CD14-positive monocyte (primary cell): Measurements from ENCODE around the gene CASQ1. TPM values are rescaled to one million over a fixed set of nuclear protein-coding genes. Genes with fewer than 3 reads are reported as not detected.

Source experiments
- DNase-seq, 3 donors: peaks; one replicate each; pipeline ENCODE4 v3.0.0-alpha.2; 2011 to 2022
- H2AFZ ChIP-seq: 2 replicates; pipeline ENCODE4 v1.6.0; 2012; ENCODE audit warnings: mild to moderate bottlenecking, low read depth, low read length, inconsistent platforms; ENCODE audit not compliant: insufficient read depth, poor library complexity, severe bottlenecking
- H3K27ac ChIP-seq, 2 donors: 1 replicate in 1 of 2; 2 replicates in 1 of 2; pipeline ENCODE4 v1.5.1; 2012 to 2013; ENCODE audit warnings: low read length in 2 of 2, control low read depth in 1 of 2, inconsistent platforms in 1 of 2, low read depth in 1 of 2, mild to moderate bottlenecking in 1 of 2
- H3K27me3 ChIP-seq, 2 donors: one replicate each; pipeline versions ENCODE4 v1.6.0 to v1.6.1; 2011 to 2013; ENCODE audit warnings: low read length in 2 of 2; ENCODE audit not compliant: control insufficient read depth in 2 of 2, insufficient read depth in 2 of 2
- H3K36me3 ChIP-seq, 2 donors: replicated peaks in 1 of 2; 1 replicate in 1 of 2; 2 replicates in 1 of 2; pipeline versions ENCODE4 v1.5.1 to v1.6.1; 2012 to 2013; ENCODE audit warnings: low read length in 2 of 2, control low read depth in 1 of 2, inconsistent platforms in 1 of 2, mild to moderate bottlenecking in 1 of 2; ENCODE audit not compliant: insufficient read depth in 2 of 2, control insufficient read depth in 1 of 2
- H3K4me1 ChIP-seq, 2 donors: 1 replicate in 1 of 2; 2 replicates in 1 of 2; pipeline versions ENCODE4 v1.5.1 to v1.6.1; 2012 to 2013; ENCODE audit warnings: low read length in 2 of 2, control low read depth in 1 of 2, inconsistent platforms in 1 of 2, mild to moderate bottlenecking in 1 of 2, moderate library complexity in 1 of 2; ENCODE audit not compliant: insufficient read depth in 2 of 2, control insufficient read depth in 1 of 2
- H3K4me2 ChIP-seq: replicated peaks from 2 replicates; pipeline ENCODE3; 2012; ENCODE audit warnings: low read length, moderate library complexity, mild to moderate bottlenecking; ENCODE audit not compliant: poor library complexity, severe bottlenecking; ENCODE audit errors: extremely low read depth
- H3K4me3 ChIP-seq, 3 experiments: fragments of 200-600 bp in 1 of 3; sonication (generic) in 1 of 3; replicated peaks in 1 of 3; 1 replicate in 2 of 3; 2 replicates in 1 of 3; pipeline ENCODE4 v1.5.1; 2011 to 2013; ENCODE audit warnings: low read length in 3 of 3, mild to moderate bottlenecking in 3 of 3, control low read depth in 2 of 3, low read depth in 2 of 3, inconsistent platforms in 1 of 3, moderate library complexity in 1 of 3
- H3K79me2 ChIP-seq: 2 replicates; pipeline ENCODE4 v1.6.0; 2012; ENCODE audit warnings: mild to moderate bottlenecking, control low read depth, inconsistent platforms, low read length, moderate library complexity; ENCODE audit not compliant: insufficient read depth
- H3K9ac ChIP-seq: 2 replicates; pipeline ENCODE4 v1.6.0; 2017; ENCODE audit warnings: low read length, mild to moderate bottlenecking; ENCODE audit not compliant: insufficient read depth, poor library complexity, severe bottlenecking
- H3K9me3 ChIP-seq, 2 donors: replicated peaks in 1 of 2; 1 replicate in 1 of 2; 2 replicates in 1 of 2; pipeline versions ENCODE4 v1.5.1 to v1.6.1; 2012 to 2013; ENCODE audit warnings: low read length in 2 of 2, control low read depth in 1 of 2; ENCODE audit not compliant: control insufficient read depth in 1 of 2, insufficient read depth in 1 of 2
- H4K20me1 ChIP-seq: 2 replicates; pipeline ENCODE4 v1.6.0; 2012; ENCODE audit warnings: mild to moderate bottlenecking, low read length, control low read depth, moderate library complexity; ENCODE audit not compliant: insufficient read depth
- H3K27ac Mint-ChIP-seq, 7 donors: one replicate each; pipeline ENCODE4 v1.8.0; 2020; ENCODE audit warnings: mild to moderate bottlenecking in 7 of 7, mixed read lengths in 7 of 7, moderate library complexity in 6 of 7, inconsistent platforms in 2 of 7
- H3K27me3 Mint-ChIP-seq, 3 donors: one replicate each; pipeline ENCODE4 v1.8.0; 2021 to 2022; ENCODE audit warnings: low read depth in 3 of 3, mild to moderate bottlenecking in 3 of 3, mixed read lengths in 3 of 3, moderate library complexity in 3 of 3, inconsistent platforms in 1 of 3
- H3K36me3 Mint-ChIP-seq, 2 donors: one replicate each; pipeline ENCODE4 v1.8.0; 2020; ENCODE audit warnings: mixed read lengths in 2 of 2, inconsistent platforms in 1 of 2, mild to moderate bottlenecking in 1 of 2
- H3K4me1 Mint-ChIP-seq: one replicate; pipeline ENCODE4 v1.8.0; 2020; ENCODE audit warnings: mild to moderate bottlenecking, mixed read lengths
- H3K4me3 Mint-ChIP-seq, 2 donors: one replicate each; pipeline ENCODE4 v1.8.0; 2020; ENCODE audit warnings: mild to moderate bottlenecking in 2 of 2, mixed read lengths in 2 of 2, moderate library complexity in 1 of 2
- H3K9me3 Mint-ChIP-seq, 7 donors: one replicate each; pipeline ENCODE4 v1.8.0; 2020 to 2022; ENCODE audit warnings: mixed read lengths in 7 of 7, mild to moderate bottlenecking in 6 of 7, moderate library complexity in 6 of 7, inconsistent platforms in 2 of 7
- CTCF ChIP-seq: fragments of 200-600 bp; IDR thresholded peaks from one replicate; pipeline ENCODE4 v1.8.0; 2022; ENCODE audit warnings: antibody characterized with exemption, mild to moderate bottlenecking
- WGBS: methylation state at CpG from one replicate; pipeline ENCODE4 v1.1.5; 2013; ENCODE audit warnings: missing lambda C conversion rate; ENCODE audit not compliant: insufficient coverage; 5-methylcytosine and 5-hydroxymethylcytosine counted together
- intact Hi-C, 2 donors: fragments of 100-400 bp; cut with micrococcal nuclease; formaldehyde crosslinking; loops; one replicate each; pipeline versions ENCODE4 v1.15.0 to v1.15.1; 2023
- polyA plus RNA-seq, 3 donors: library from polyadenylated mRNA; depleted of rRNA in 1 of 3; unstranded in 2 of 3; stranded (reverse) in 1 of 3; fragments of 300-500 nt in 2 of 3; fragments of >200 nt in 1 of 3; fragmentation: Illumina TruSeq in 2 of 3; gene quantifications; 1 replicate in 2 of 3; 2 replicates in 1 of 3; pipeline ENCODE4 v1.2.3, GENCODE V29; 2012 to 2021

Gene CASQ1
- polyA plus RNA-seq, 3 donors: 0.09 to 11.1 TPM; not detected in 1

DNA sequence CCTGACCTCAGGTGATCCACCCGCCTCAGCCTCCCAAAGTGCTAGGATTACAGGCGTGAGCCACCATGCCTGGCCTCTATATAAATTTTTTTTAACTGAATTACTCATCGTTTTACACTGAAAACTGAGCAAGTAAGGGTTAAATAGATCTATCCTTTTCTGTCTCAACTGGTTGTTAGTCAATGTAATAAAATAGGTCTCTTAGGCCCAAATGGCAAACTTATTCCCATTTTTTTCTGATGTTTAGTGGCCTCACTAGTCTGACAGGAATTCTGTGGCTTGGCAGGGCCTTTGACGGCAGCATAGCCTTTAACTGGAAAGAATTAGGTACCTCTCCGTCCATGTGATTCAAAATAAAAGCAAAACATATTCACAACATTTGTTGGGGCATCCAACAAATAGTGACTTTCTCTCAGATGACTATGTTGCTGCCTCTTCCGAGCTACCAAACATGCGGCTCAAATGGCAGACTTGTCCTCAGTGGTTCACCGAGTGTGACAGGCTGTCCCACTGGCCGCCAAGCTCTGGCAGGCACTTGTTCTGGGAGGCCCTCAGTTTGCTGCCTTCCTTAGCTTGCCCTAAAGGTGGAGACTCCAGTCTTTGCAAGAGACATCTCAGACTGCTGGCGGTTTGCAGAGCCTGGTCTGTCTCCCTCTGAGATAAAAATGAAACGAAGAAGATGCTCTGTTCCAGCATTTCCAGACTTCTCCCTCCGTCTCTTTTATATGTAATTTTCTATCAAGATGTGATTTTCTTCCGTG is 21.6 kb upstream of the CASQ1 start:
- Histone ChIP-seq H2AFZ (peak overlapping the region; percentile 87), H3K36me3 (no peaks in the 10 kb centered on the region), H3K9me3 (no peaks in the 10 kb centered on the region), H3K79me2 (no peaks in the 10 kb centered on the region), H3K27me3 (no peaks in the 10 kb centered on the region), H3K4me2 (peak overlapping the region; percentile 79), H3K4me1 (peaks cover 54 to 64% of the 10 kb centered on the region in 2 donors), H3K4me3 (peak overlapping the region in 2 of 3 experiments; percentile 33 to 64), H4K20me1 (no peaks in the 10 kb centered on the region), H3K9ac (no peak overlapping the region), H3K27ac (peak overlapping the region in 1 of 2 donors; percentile 57)
- whole genome bisulfite sequencing: 88% methylated on average over 4 of the region's 13 CpGs
- Mint-ChIP-seq H3K27me3 (peaks cover 1 to 5% (median 2%) of the 10 kb centered on the region in 3 donors), H3K4me3 (peak overlapping the region; percentile 63 to 90), H3K36me3 (peaks cover 0 to 4% of the 10 kb centered on the region in 2 donors), H3K4me1 (peaks cover 41% of the 10 kb centered on the region), H3K27ac (peak overlapping the region in 1 of 7 donors; percentile 52), H3K9me3 (no peaks in the 10 kb centered on the region)
- DNase-seq: no peak
- intact Hi-C loops: no loop called here
- TF ChIP-seq CTCF: no peak

DNA sequence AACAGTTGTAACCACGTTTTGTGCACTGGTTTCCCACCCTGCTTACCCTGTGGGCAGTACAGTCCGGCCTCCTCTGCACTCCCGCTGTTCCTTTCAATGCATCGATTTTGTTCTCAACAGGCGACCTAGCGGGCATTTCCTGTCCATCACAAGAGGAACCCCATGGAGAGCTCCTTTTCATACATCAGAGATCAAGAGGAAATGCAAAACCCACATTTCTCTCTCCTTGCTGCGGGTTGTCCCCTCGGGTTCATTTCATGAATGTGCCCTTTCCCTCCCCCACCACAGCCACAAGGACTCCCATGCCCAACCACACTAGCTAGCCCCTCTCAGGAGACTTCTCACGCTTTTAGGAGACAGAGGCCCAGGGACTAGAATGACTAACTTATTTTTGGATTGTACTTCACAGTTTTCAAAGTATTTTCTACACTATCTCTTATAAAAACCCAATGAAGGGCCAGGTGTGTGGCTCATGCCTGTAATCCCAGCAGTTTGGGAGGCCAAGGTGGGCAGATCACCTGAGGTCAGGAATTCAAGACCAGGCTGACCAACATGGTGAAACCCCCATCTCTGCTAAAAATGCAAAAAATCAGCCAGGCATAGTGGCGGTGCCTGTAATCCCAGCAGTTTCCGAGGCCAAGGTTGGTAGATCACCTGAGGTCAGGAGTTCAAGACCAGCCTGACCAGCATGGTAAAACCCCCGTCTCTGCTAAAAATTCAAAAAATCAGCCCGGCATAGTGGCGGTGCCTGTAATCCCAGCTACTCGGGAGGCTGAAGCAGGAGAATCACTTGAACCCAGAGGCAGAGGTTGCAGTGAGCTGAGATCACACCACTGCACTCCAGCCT is 20.6 kb upstream of the CASQ1 start:
- H3K36me3 Mint-ChIP-seq: peaks cover 0 to 4% of the 10 kb centered on the region in 2 donors
- intact Hi-C loops: no loop called here
- Histone ChIP-seq H3K4me2 (peak overlapping the region; percentile 79), H2AFZ (peak overlapping the region; percentile 87), H3K27me3 (no peaks in the 10 kb centered on the region), H3K79me2 (no peaks in the 10 kb centered on the region), H3K9me3 (no peaks in the 10 kb centered on the region), H4K20me1 (no peaks in the 10 kb centered on the region), H3K4me3 (peak overlapping the region in 2 of 3 experiments; percentile 33 to 64), H3K36me3 (peaks cover 0 to 4% of the 10 kb centered on the region in 2 donors), H3K9ac (peak overlapping the region; percentile 24), H3K4me1 (peaks cover 53 to 55% of the 10 kb centered on the region in 2 donors), H3K27ac (peak overlapping the region in 1 of 2 donors; percentile 57)
- 40% methylated on average over 14 of the region's 15 CpGs for WGBS
- TF ChIP-seq CTCF: no peak
- H3K27me3 Mint-ChIP-seq: peaks cover 2 to 8% (median 3%) of the 10 kb centered on the region in 3 donors
- H3K27ac Mint-ChIP-seq: peak overlapping the region in 3 of 7 donors; percentile 45 to 60 (median 51)
- peak in 2 of 3 donors; percentile 25 to 37 for DNase-seq
- H3K4me3 Mint-ChIP-seq: peak overlapping the region; percentile 63 to 90
- H3K4me1 Mint-ChIP-seq: peaks cover 41% of the 10 kb centered on the region
- peaks cover 0 to 3% (median 0%) of the 10 kb centered on the region in 7 donors for H3K9me3 Mint-ChIP-seq
